Measurements from ENCODE around the gene ASAH2.

GRCh38 chr10:50216894-50217293 lies 34.4 kb downstream of the ASAH2 start:
- TF ChIP-seq FOXA1 (IDR thresholded peaks at IDR 0.05): no peak
- TF ChIP-seq PKNOX1 (IDR thresholded peaks at IDR 0.05): no peak
- TF ChIP-seq TARDBP (IDR thresholded peaks at IDR 0.05): no peak
- no peak for TF ChIP-seq L3MBTL2 (conservative IDR thresholded peaks at IDR 0.05)
- TF ChIP-seq SP1 (IDR thresholded peaks at IDR 0.05): no peak
- TF ChIP-seq LEF1 (IDR thresholded peaks at IDR 0.05; ENCODE audit: borderline replicate concordance): no peak
- no peak for TF ChIP-seq SUZ12 (IDR thresholded peaks at IDR 0.05)
